K562 (cell line): Measurements from ENCODE around the gene LPIN3. TPM values are rescaled to one million over a fixed set of nuclear protein-coding genes. Genes with fewer than 3 reads are reported as not detected.

Experiments used
- ATAC-seq: fragments of 200-7000 bp; cut with Tn5 transposase; 3 replicates; pipeline ENCODE4 v1.9.1; 2020; ENCODE audit warnings: moderate library complexity
- Bru-seq: library from RNA; stranded (reverse); fragments of 400-500 nt; gene quantifications from one replicate; lab custom pipeline; 2021; lab: Mats Ljungman, UMichigan
- BruChase-seq, 2 experiments: library from RNA; stranded (reverse); fragments of 400-500 nt; gene quantifications; one replicate each; lab custom pipeline; 2021; lab: Mats Ljungman, UMichigan
- BruUV-seq: library from RNA; stranded (reverse); fragments of 400-500 nt; replicated peaks from 2 replicates; lab custom pipeline; 2021; lab: Mats Ljungman, UMichigan
- CTCF ChIA-PET: fragments of 300-600 bp; formaldehyde crosslinking; extraction: SDS; loops from one replicate; lab custom pipeline; 2021; ENCODE audit warnings: low intra/inter-chr PET ratio; lab: Yijun Ruan, JAX
- POLR2A ChIA-PET: fragments of 300-600, 350-650 bp; sonication (Branson Sonifier 250); formaldehyde crosslinking; extraction: SDS; loops from one replicate; lab custom pipeline; 2021; ENCODE audit warnings: antibody characterized with exemption, inconsistent platforms; lab: Yijun Ruan, JAX
- DNase-seq, 4 experiments: peaks; one replicate each; pipeline versions ENCODE4 v3.0.0 to v3.0.0-alpha.2; 2011 to 2018; ENCODE audit warnings: low spot score in 3 of 4, mixed read lengths in 3 of 4; ENCODE audit errors: extremely low read depth in 1 of 4
- FAIRE-seq: peaks from 2 replicates; lab custom pipeline; 2011; peaks lifted over from hg19 to GRCh38; lab: Jason Lieb, UNC
- H2AFZ ChIP-seq: 2 replicates; pipeline ENCODE4 v1.6.0; 2011; ENCODE audit warnings: low read depth, low read length, control low read depth, inconsistent platforms
- H3K27ac ChIP-seq: fragments of 200-600 bp; 3 replicates; pipeline ENCODE4 v1.8.0; 2011; ENCODE audit warnings: low read depth, mild to moderate bottlenecking, control low read depth, inconsistent platforms, low read length, moderate library complexity, mixed read lengths; ENCODE audit errors: extremely low read depth
- H3K27me3 ChIP-seq, 2 experiments: fragments of 300-600 bp in 1 of 2; 2 replicates in 1 of 2; 3 replicates in 1 of 2; pipeline versions ENCODE4 v1.6.0 to v1.8.0; 2011; ENCODE audit warnings: inconsistent platforms in 2 of 2, low read length in 2 of 2, mild to moderate bottlenecking in 1 of 2, mixed read lengths in 1 of 2, moderate library complexity in 1 of 2; ENCODE audit not compliant: control insufficient read depth in 2 of 2, insufficient read depth in 2 of 2
- H3K36me3 ChIP-seq: fragments of 300-600 bp; 3 replicates; pipeline ENCODE4 v1.8.0; 2011; ENCODE audit warnings: mild to moderate bottlenecking, low read length, inconsistent platforms; ENCODE audit not compliant: control insufficient read depth, insufficient read depth
- H3K4me1 ChIP-seq, 2 experiments: fragments of 200-600 bp in 1 of 2; replicated peaks in 1 of 2; 2 replicates in 1 of 2; 3 replicates in 1 of 2; pipeline versions ENCODE4 v1.5.1 to v1.8.0; 2011; ENCODE audit warnings: inconsistent platforms in 2 of 2, low read length in 2 of 2, mild to moderate bottlenecking in 1 of 2, mixed read lengths in 1 of 2, moderate library complexity in 1 of 2; ENCODE audit not compliant: control insufficient read depth in 2 of 2, insufficient read depth in 2 of 2
- H3K4me2 ChIP-seq: 2 replicates; pipeline ENCODE4 v1.6.1; 2011; ENCODE audit warnings: low read length, control low read depth, inconsistent platforms, mixed read lengths; ENCODE audit not compliant: insufficient read depth
- H3K4me3 ChIP-seq: fragments of 200-600 bp; sonication (generic), shearing (Covaris generic); 2 replicates; pipeline ENCODE4 v1.5.1; 2016; ENCODE audit warnings: control low read depth, inconsistent platforms
- H3K79me2 ChIP-seq: fragments of 200-600 bp; 3 replicates; pipeline ENCODE4 v1.8.0; 2011; ENCODE audit warnings: low read length, inconsistent platforms; ENCODE audit not compliant: control insufficient read depth, insufficient read depth
- H3K9ac ChIP-seq, 2 experiments: 2 replicates each; pipeline versions ENCODE4 v1.6.0 to v1.6.1; 2011; ENCODE audit warnings: low read depth in 2 of 2, low read length in 2 of 2, control low read depth in 1 of 2, inconsistent platforms in 1 of 2, mild to moderate bottlenecking in 1 of 2, mixed read lengths in 1 of 2; ENCODE audit not compliant: insufficient read depth in 1 of 2
- H3K9me1 ChIP-seq: one replicate; pipeline ENCODE4 v1.6.0; 2011; ENCODE audit warnings: inconsistent platforms, mild to moderate bottlenecking, low read length, moderate library complexity; ENCODE audit not compliant: control insufficient read depth, insufficient read depth
- H3K9me3 ChIP-seq: replicated peaks from 2 replicates; pipeline ENCODE4 v1.5.1; 2011; ENCODE audit warnings: low read depth, low read length, inconsistent platforms; ENCODE audit not compliant: control insufficient read depth, insufficient read depth
- H4K20me1 ChIP-seq: replicated peaks from 2 replicates; pipeline ENCODE4 v1.6.1; 2011; ENCODE audit warnings: low read length, inconsistent platforms, mixed read lengths; ENCODE audit not compliant: control insufficient read depth, insufficient read depth
- CBX5 ChIP-seq: IDR thresholded peaks from 2 replicates; pipeline ENCODE4 v1.6.1; 2014; ENCODE audit warnings: low read depth, borderline replicate concordance
- COPS2 ChIP-seq: fragments of 450-650 bp; conservative IDR thresholded peaks from 2 replicates; pipeline ENCODE4 v1.6.1; 2016; ENCODE audit warnings: mild to moderate bottlenecking, moderate library complexity
- ELF4 ChIP-seq: fragments of 450-650 bp; formaldehyde crosslinking; IDR thresholded peaks from 2 replicates; pipeline ENCODE4 v1.4.0; 2022; ENCODE audit warnings: missing genetic modification characterization
- ESRRA ChIP-seq: fragments of 450-650 bp; IDR thresholded peaks from 2 replicates; pipeline ENCODE4 v1.6.1; 2014; ENCODE audit warnings: low read depth, mild to moderate bottlenecking, moderate library complexity, borderline replicate concordance
- FOXJ2 ChIP-seq: fragments of 200-800 bp; sonication (Bioruptor generic); IDR thresholded peaks from 2 replicates; pipeline ENCODE4 v1.6.1; 2016; ENCODE audit warnings: missing genetic modification characterization, missing compliant biosample characterization
- GATA2 ChIP-seq: sonication (generic); formaldehyde crosslinking; IDR thresholded peaks from 2 replicates; pipeline ENCODE4 v1.4.0; 2020; ENCODE audit warnings: mild to moderate bottlenecking, missing genetic modification reagents
- KHSRP ChIP-seq: fragments of 450-650 bp; IDR thresholded peaks from 2 replicates; pipeline ENCODE4 v1.6.1; 2017
- MAFG ChIP-seq: fragments of 450-650 bp; conservative IDR thresholded peaks from 2 replicates; pipeline ENCODE4 v1.6.1; 2016; ENCODE audit warnings: missing genetic modification characterization, missing compliant biosample characterization
- PCBP1 ChIP-seq: fragments of 200-400 bp; formaldehyde crosslinking; IDR thresholded peaks from 2 replicates; pipeline ENCODE4 v1.6.1; 2018; ENCODE audit warnings: mild to moderate bottlenecking, low read depth, low read length; ENCODE audit not compliant: poor library complexity, severe bottlenecking
- RFX1 ChIP-seq: fragments of 450-650 bp; IDR thresholded peaks from 2 replicates; pipeline ENCODE4 v1.6.1; 2016; ENCODE audit warnings: mild to moderate bottlenecking, moderate library complexity
- SMAD1 ChIP-seq: fragments of 150-350 bp; IDR thresholded peaks from 2 replicates; pipeline ENCODE4 v1.6.1; 2014; ENCODE audit warnings: low read length, low read depth; ENCODE audit not compliant: partially characterized antibody
- SP1 ChIP-seq: sonication (generic); formaldehyde crosslinking; IDR thresholded peaks from 2 replicates; pipeline ENCODE4 v1.8.1; 2022; ENCODE audit warnings: mild to moderate bottlenecking, missing genetic modification reagents
- SPI1 ChIP-seq: IDR thresholded peaks from 2 replicates; pipeline ENCODE4 v1.6.1; 2011; ENCODE audit warnings: low read depth, low read length, control low read depth, borderline replicate concordance
- XRCC3 ChIP-seq: fragments of 450-650 bp; IDR thresholded peaks from 2 replicates; pipeline ENCODE4 v1.6.1; 2017; ENCODE audit warnings: mild to moderate bottlenecking, moderate library complexity
- ZFX ChIP-seq: sonication (generic); formaldehyde crosslinking; IDR thresholded peaks from 2 replicates; pipeline ENCODE4 v1.8.0; 2022; ENCODE audit warnings: mild to moderate bottlenecking, missing genetic modification reagents, moderate library complexity
- WGBS: fragments of 100-300 bp; shearing (Covaris generic); methylation state at CpG from one replicate; pipeline ENCODE4 v1.1.6; 2016; ENCODE audit warnings: low coverage, mixed read lengths; ENCODE audit not compliant: insufficient coverage; ENCODE audit errors: missing lambda C conversion rate; 5-methylcytosine and 5-hydroxymethylcytosine counted together
- in situ Hi-C: fragments of 300-500 bp; cut with MboI; formaldehyde crosslinking; loops from 4 replicates; pipeline ENCODE4 v1.15.0; 2018; ENCODE audit warnings: inconsistent platforms, mixed read lengths
- intact Hi-C: fragments of 100-400 bp; cut with micrococcal nuclease; formaldehyde crosslinking; loops from 2 replicates; pipeline ENCODE4 v1.14.2; 2022
- long read RNA-seq, 3 experiments: library from polyadenylated mRNA in 2 of 3; library from RNA in 1 of 3; unstranded in 2 of 3; stranded (forward) in 1 of 3; transcript quantifications; one replicate each; pipeline ENCODE4 v2.0.0, GENCODE V29; 2019 to 2022
- polyA minus RNA-seq, 3 experiments: library from RNA; depleted of rRNA, polyadenylated mRNA; stranded (reverse); fragments of >200 nt; gene quantifications; 2 replicates each; pipeline ENCODE4 v1.2.3, GENCODE V29; 2011
- polyA plus RNA-seq, 8 experiments: library from polyadenylated mRNA; depleted of rRNA in 4 of 8; stranded (reverse) in 5 of 8; unstranded in 3 of 8; fragments of >200 nt; fragmentation: Nextera tagmentation in 2 of 8; fragmentation: Illumina TruSeq in 1 of 8; extraction: Ambion mirVana in 2 of 8; extraction: Trizol in 1 of 8; gene quantifications; 2 replicates each; pipeline versions ENCODE4 v1.2.1 to v1.2.3, GENCODE V29; 2011 to 2014; ENCODE audit warnings: inconsistent platforms in 1 of 8, missing spikeins in 1 of 8
- total RNA-seq, 7 experiments: library from RNA; depleted of rRNA in 6 of 7; stranded (reverse); fragments of >200 nt in 6 of 7; fragmentation: Illumina TruSeq in 2 of 7; extraction: Trizol in 2 of 7; gene quantifications; 2 replicates each; pipeline versions ENCODE4 v1.2.1 to v1.2.3, GENCODE V29; 2011 to 2021; ENCODE audit warnings: low replicate concordance in 1 of 7

LPIN3 gene, protein sequence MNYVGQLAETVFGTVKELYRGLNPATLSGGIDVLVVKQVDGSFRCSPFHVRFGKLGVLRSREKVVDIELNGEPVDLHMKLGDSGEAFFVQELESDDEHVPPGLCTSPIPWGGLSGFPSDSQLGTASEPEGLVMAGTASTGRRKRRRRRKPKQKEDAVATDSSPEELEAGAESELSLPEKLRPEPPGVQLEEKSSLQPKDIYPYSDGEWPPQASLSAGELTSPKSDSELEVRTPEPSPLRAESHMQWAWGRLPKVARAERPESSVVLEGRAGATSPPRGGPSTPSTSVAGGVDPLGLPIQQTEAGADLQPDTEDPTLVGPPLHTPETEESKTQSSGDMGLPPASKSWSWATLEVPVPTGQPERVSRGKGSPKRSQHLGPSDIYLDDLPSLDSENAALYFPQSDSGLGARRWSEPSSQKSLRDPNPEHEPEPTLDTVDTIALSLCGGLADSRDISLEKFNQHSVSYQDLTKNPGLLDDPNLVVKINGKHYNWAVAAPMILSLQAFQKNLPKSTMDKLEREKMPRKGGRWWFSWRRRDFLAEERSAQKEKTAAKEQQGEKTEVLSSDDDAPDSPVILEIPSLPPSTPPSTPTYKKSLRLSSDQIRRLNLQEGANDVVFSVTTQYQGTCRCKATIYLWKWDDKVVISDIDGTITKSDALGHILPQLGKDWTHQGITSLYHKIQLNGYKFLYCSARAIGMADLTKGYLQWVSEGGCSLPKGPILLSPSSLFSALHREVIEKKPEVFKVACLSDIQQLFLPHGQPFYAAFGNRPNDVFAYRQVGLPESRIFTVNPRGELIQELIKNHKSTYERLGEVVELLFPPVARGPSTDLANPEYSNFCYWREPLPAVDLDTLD
- 32.2 and 89.1 TPM in 2 replicates for total RNA-seq (2011; cell fraction: chromatin; rRNA removed; ENCODE audit: low replicate concordance)
- 46.2 and 48.0 TPM in 2 replicates for total RNA-seq (2011; cell fraction: nucleolus; rRNA removed)
- total RNA-seq (2011; cell fraction: nucleoplasm; rRNA removed), result 28.4 and 33.2 TPM in 2 replicates
- total RNA-seq (2014; rRNA removed) (6.0 and 8.8 TPM in 2 replicates), total RNA-seq (2014; rRNA removed; fragmentation: Illumina TruSeq; extraction: Trizol) (2.3 and 2.4 TPM in 2 replicates), total RNA-seq (2015; rRNA removed; fragmentation: Illumina TruSeq; extraction: Trizol) (4.6 and 5.9 TPM in 2 replicates), total RNA-seq (2021) (6.9 and 7.9 TPM in 2 replicates), polyA plus RNA-seq (2011; rRNA removed) (5.8 and 11.5 TPM in 2 replicates), polyA plus RNA-seq (2014; fragmentation: Illumina TruSeq; extraction: Trizol) (7.9 and 9.1 TPM in 2 replicates), polyA plus RNA-seq (2014; fragmentation: Nextera tagmentation; extraction: Ambion mirVana) (1 to 10 TPM; 2.2 to 5.0 TPM), polyA plus RNA-seq (2014; rRNA removed) (10.4 and 12.0 TPM in 2 replicates), polyA minus RNA-seq (2011; rRNA and poly(A)+ RNA removed) (1.7 and 3.8 TPM in 2 replicates), Bru-seq, nascent RNA (percentile 55 among the genes with signal in this experiment), BruChase-seq, experiment 1, labeled RNA remaining after a 2-hour chase (percentile 44 among the genes with signal in this experiment), BruChase-seq, experiment 2, labeled RNA remaining after a 6-hour chase (percentile 50 among the genes with signal in this experiment)
- polyA plus RNA-seq (2011; cell fraction: cytosol; rRNA removed), result 3.8 and 4.3 TPM in 2 replicates
- 83.5 and 84.6 TPM in 2 replicates for polyA plus RNA-seq (2011; cell fraction: nucleus; rRNA removed)
- 6.9 and 15.9 TPM in 2 replicates for polyA plus RNA-seq (2012)
- polyA minus RNA-seq (2011; cell fraction: cytosol; rRNA and poly(A)+ RNA removed), result 1.1 and 4.9 TPM in 2 replicates
- 11.7 and 13.7 TPM in 2 replicates for polyA minus RNA-seq (2011; cell fraction: nucleus; rRNA and poly(A)+ RNA removed)
- long read RNA-seq, experiment 1, partial matches to known transcripts, result 0 of 4 reads
- long read RNA-seq, experiment 1, other reads (novel, unspliced or antisense), result 4 of 4 reads
- long read RNA-seq, experiment 2, partial matches to known transcripts, result 0 of 2 reads
- long read RNA-seq, experiment 2, other reads (novel, unspliced or antisense), result 1 of 2 reads
- long read RNA-seq, experiment 3, partial matches to known transcripts, result 1 of 6 reads
- long read RNA-seq, experiment 3, other reads (novel, unspliced or antisense), result 5 of 6 reads

DNA sequence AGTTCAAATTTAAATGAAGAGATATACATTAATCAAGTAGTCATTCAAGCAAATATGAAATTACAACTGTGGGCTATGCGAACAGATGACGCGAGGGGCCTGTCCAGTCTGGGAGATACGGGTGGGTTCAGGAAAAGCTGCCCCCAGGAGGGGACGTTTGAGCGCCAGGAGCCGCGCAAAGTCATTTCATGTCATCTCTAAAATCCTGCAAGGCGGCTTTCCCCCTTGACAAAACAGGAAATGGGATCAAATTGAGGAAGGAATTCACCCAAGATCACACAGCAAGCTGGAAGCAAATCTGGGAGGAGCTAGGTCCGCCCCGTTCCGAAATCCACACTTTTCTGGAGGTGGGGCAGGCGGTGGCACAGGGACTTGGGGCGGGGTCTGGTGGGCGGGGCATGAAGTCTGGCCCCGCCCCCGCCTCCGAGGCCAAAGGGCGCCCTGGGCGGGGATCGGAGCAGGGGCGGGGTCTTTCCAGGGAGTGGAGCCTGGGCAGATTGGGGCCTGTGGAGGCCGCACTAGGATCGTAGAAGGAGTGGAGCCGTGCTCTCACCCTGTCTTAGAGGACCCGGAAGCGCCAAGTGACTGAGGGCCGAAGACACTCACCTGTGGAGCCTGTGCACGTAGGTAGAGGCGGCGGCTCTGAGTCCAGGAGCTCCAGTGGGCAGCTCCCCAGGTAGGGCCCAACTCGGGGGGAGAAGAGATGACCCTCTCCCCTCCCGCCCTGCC is at the start of gene LPIN3:
TSS of gene LPIN3 (plus strand) at position 495 of the 729 bp plus-strand sequence. CDS start 4,983 bp downstream, outside the sequence.
- H3K9ac ChIP-seq, result peak within 1 kb of the TSS; percentile 75 to 91
- 1% methylated on average over 16 of the region's 33 CpGs for WGBS
- peaks cover 1 to 2% of the 10 kb centered on the region in 2 experiments; a peak in 3 of 5 replicates for H3K27me3 ChIP-seq
- H3K79me2 ChIP-seq, result peaks cover 8% of the 10 kb centered on the region; the same call in 2 of the 3 replicates
- in situ Hi-C loops, result loop anchor here (5.0 kb wide), 2 partner anchors 163 to 368 kb away; no protein-coding TSS in a partner anchor
- peak; percentile 99 for ATAC-seq
- DNase-seq, result peak; percentile 95 to 99 (median 98)
- H3K4me1 ChIP-seq, result peaks cover 8 to 25% of the 10 kb centered on the region in 2 experiments; a peak in 4 of 5 replicates
- peak within 1 kb of the TSS; percentile 70 for H3K27ac ChIP-seq
- H3K4me2 ChIP-seq, result peak within 1 kb of the TSS; percentile 94
- H3K4me3 ChIP-seq, result peak within 1 kb of the TSS; percentile 44
- no peaks in the 10 kb centered on the region for H3K9me1 ChIP-seq
- no peaks in the 10 kb centered on the region for H3K36me3 ChIP-seq
- H2AFZ ChIP-seq, result peak within 1 kb of the TSS; percentile 97
- peak; percentile 98 for FAIRE-seq
- CTCF ChIA-PET, result interaction anchor here (0.6 to 3.3 kb wide), 7 partner anchors 90 to 576 kb away, joined by 3 to 50 read pairs (median 7); no protein-coding TSS in a partner anchor
- no TSS peak for BruUV-seq
- POLR2A ChIA-PET, result interaction anchor here (0.7 to 1.1 kb wide), 4 partner anchors 19 to 639 kb away, joined by 3 to 5 read pairs (median 4); no protein-coding TSS in a partner anchor
- intact Hi-C loops, result loop anchor here (1.0 to 10.0 kb wide), 7 partner anchors 71 to 397 kb away; partner anchors contain the start of gene CHD6
- no peaks in the 10 kb centered on the region for H3K9me3 ChIP-seq
- H4K20me1 ChIP-seq, result no peaks in the 10 kb centered on the region
- TF ChIP-seq XRCC3 (no peak), SP1 (CRISPR knock-in tag) (0 out of 2 replicates have a peak, but pooled peaks have one; percentile 31), ZFX (CRISPR knock-in tag) (peak; percentile 94), ELF4 (CRISPR knock-in tag) (peak; percentile 87), RFX1 (no peak), CBX5 (no peak), SPI1 (peak; percentile 57; the same call in 1 of the 2 replicates), GATA2 (CRISPR knock-in tag) (no peak), PCBP1 (no peak), KHSRP (no peak), FOXJ2 (tag) (no peak), MAFG (tag) (no peak), SMAD1 (peak; percentile 35), COPS2 (no peak), ESRRA (0 out of 2 replicates have a peak, but pooled peaks have one; percentile 9)
